ENCODE results near the gene MED26.

DNA sequence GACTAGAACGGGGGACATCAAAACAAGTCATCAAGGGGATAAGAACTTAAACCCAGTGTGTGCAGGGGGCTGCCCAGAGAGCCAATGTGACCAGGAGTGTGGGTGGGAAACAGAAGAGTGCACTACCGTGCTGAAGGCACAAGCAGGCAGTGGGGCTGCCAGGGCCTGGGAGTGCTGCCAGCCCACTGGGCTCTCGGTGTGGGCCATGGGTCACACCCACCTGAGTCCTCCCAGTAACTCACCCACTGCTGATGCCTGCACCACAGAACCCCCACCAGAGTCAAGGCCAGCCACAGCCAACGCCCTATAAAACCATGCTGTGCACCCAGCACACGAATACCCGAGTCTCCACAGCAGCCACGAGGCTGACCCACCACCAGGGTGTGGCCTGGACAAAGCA is 8.5 kb downstream of the MED26 start:
- TF ChIP-seq EZH2phosphoT487 (IDR thresholded peaks at IDR 0.05; ENCODE audit: insufficient read depth, low read depth) (no peak), EZH2 (IDR thresholded peaks at IDR 0.05; ENCODE audit: insufficient read depth, poor library complexity, severe bottlenecking) (no peak)

All from GM23248 (cell line).